GM19455 (cell line): ENCODE results near the gene GPM6B.

Experiments used
- ATAC-seq: cut with Tn5 transposase; IDR thresholded peaks from one replicate; pipeline ENCODE4 v1.9.1; 2021; ENCODE audit not compliant: unreplicated experiment

GPM6B gene

GRCh38 chrX:13816643-13817627 lies at the start of gene GPM6B:
TSS of gene GPM6B (minus strand) at chrX:13817093. CDS start at chrX:13816904, 189 bp downstream.
- ATAC-seq = no peak

- no peak for ATAC-seq
These were observed 47.4 kb upstream of the GPM6B start for GRCh38 chrX:13864264-13864663.

GRCh38 chrX:13863324-13863723 lies 46.4 kb upstream of the GPM6B start:
- ATAC-seq = no peak

GRCh38 chrX:13859724-13860123 lies 42.8 kb upstream of the GPM6B start:
- ATAC-seq = no peak

GRCh38 chrX:13857804-13858203 lies 40.9 kb upstream of the GPM6B start:
- no peak for ATAC-seq

- ATAC-seq = no peak
These were observed 39.0 kb upstream of the GPM6B start for GRCh38 chrX:13855689-13856450.

- no peak for ATAC-seq
These were observed 37.1 kb upstream of the GPM6B start for GRCh38 chrX:13854003-13854402.

GRCh38 chrX:13852001-13852695 lies 35.3 kb upstream of the GPM6B start:
- no peak for ATAC-seq

- no peak for ATAC-seq
These were observed 29.0 kb upstream of the GPM6B start for GRCh38 chrX:13845721-13846378.

- no peak for ATAC-seq
These were observed 26.3 kb upstream of the GPM6B start for GRCh38 chrX:13843150-13843721.

GRCh38 chrX:13840121-13840520 lies 23.2 kb upstream of the GPM6B start:
- ATAC-seq = no peak

GRCh38 chrX:13837290-13837745 lies 20.4 kb upstream of the GPM6B start:
- no peak for ATAC-seq

- ATAC-seq = no peak
These were observed 19.7 kb upstream of the GPM6B start for GRCh38 chrX:13836575-13836974.

- no peak for ATAC-seq
These were observed 18.9 kb upstream of the GPM6B start for GRCh38 chrX:13835825-13836224.

GRCh38 chrX:13834355-13834754 lies 17.5 kb upstream of the GPM6B start:
- ATAC-seq = no peak

GRCh38 chrX:13829983-13830382 lies 13.1 kb upstream of the GPM6B start:
- ATAC-seq = no peak

GRCh38 chrX:13828392-13828791 lies 11.5 kb upstream of the GPM6B start:
- ATAC-seq = no peak

- ATAC-seq = no peak
These were observed 10.6 kb upstream of the GPM6B start for GRCh38 chrX:13827298-13828090.

GRCh38 chrX:13826770-13827169 lies 9.9 kb upstream of the GPM6B start:
- ATAC-seq = no peak
